ENCODE measurements around the gene TRIO.

Gene TRIO

GRCh38 chr5:14168144-14168792 is 25.1 kb downstream of the TRIO start:
- DNase-seq (ENCODE audit: low read depth): no peak

- no peak for DNase-seq (ENCODE audit: low read depth)
Observed at GRCh38 chr5:14168793-14169262, 25.7 kb downstream of the TRIO start.

GRCh38 chr5:14171046-14171445 is 27.9 kb downstream of the TRIO start:
- DNase-seq (ENCODE audit: low read depth): no peak

GRCh38 chr5:14171621-14172020 is 28.5 kb downstream of the TRIO start:
- no peak for DNase-seq (ENCODE audit: low read depth)

- DNase-seq (ENCODE audit: low read depth): no peak
Observed at GRCh38 chr5:14172149-14172795, 29.1 kb downstream of the TRIO start.

GRCh38 chr5:14173377-14174229 is 30.5 kb downstream of the TRIO start:
- no peak for DNase-seq (ENCODE audit: low read depth)

GRCh38 chr5:14174230-14174636 is 31.1 kb downstream of the TRIO start:
- DNase-seq (ENCODE audit: low read depth): no peak

GRCh38 chr5:14175381-14175780 is 32.2 kb downstream of the TRIO start:
- DNase-seq (ENCODE audit: low read depth): no peak

GRCh38 chr5:14176888-14177287 is 33.7 kb downstream of the TRIO start:
- no peak for DNase-seq (ENCODE audit: low read depth)

- no peak for DNase-seq (ENCODE audit: low read depth)
Observed at GRCh38 chr5:14177634-14178033, 34.5 kb downstream of the TRIO start.

GRCh38 chr5:14178091-14178490 is 34.9 kb downstream of the TRIO start:
- DNase-seq (ENCODE audit: low read depth): no peak

GRCh38 chr5:14178671-14179211 is 35.6 kb downstream of the TRIO start:
- DNase-seq (ENCODE audit: low read depth): no peak

- DNase-seq (ENCODE audit: low read depth): no peak
Observed at GRCh38 chr5:14179446-14179845, 36.3 kb downstream of the TRIO start.

- DNase-seq (ENCODE audit: low read depth): no peak
Observed at GRCh38 chr5:14180437-14180836, 37.3 kb downstream of the TRIO start.

GRCh38 chr5:14181299-14181968 is 38.3 kb downstream of the TRIO start:
- DNase-seq (ENCODE audit: low read depth): no peak

- DNase-seq (ENCODE audit: low read depth): no peak
Observed at GRCh38 chr5:14182761-14183160, 39.6 kb downstream of the TRIO start.

- no peak for DNase-seq (ENCODE audit: low read depth)
Observed at GRCh38 chr5:14183187-14183939, 40.2 kb downstream of the TRIO start.

- DNase-seq (ENCODE audit: low read depth): no peak
Observed at GRCh38 chr5:14184082-14184481, 40.9 kb downstream of the TRIO start.

- no peak for DNase-seq (ENCODE audit: low read depth)
Observed at GRCh38 chr5:14184725-14185124, 41.6 kb downstream of the TRIO start.

- DNase-seq (ENCODE audit: low read depth): no peak
Observed at GRCh38 chr5:14185326-14186058, 42.4 kb downstream of the TRIO start.
